Peyer's patch (tissue), 4 donors: Measurements from ENCODE around the gene SAMMSON.

Experiments used
- CTCF ChIP-seq, 6 experiments: fragments of 450-650 bp in 4 of 6; fragments of 200-600 bp in 2 of 6; sonication (generic) in 1 of 6; IDR thresholded peaks; one replicate each; pipeline ENCODE4 v1.5.1; 2017 to 2019; ENCODE audit warnings: antibody characterized with exemption in 6 of 6, mild to moderate bottlenecking in 3 of 6, moderate library complexity in 1 of 6
- POLR2A ChIP-seq, 2 donors: fragments of 450-650 bp; IDR thresholded peaks; one replicate each; pipeline ENCODE4 v1.5.1; 2017; ENCODE audit warnings: antibody characterized with exemption in 2 of 2, mild to moderate bottlenecking in 2 of 2, moderate library complexity in 2 of 2

GRCh38 chr3:69983546-69984265 lies 15.8 kb upstream of the SAMMSON start:
- TF ChIP-seq CTCF (IDR thresholded peaks at IDR 0.05) (no peak), POLR2A (IDR thresholded peaks at IDR 0.05) (no peak)
